HG03045 (cell line): ENCODE results near the gene FMN2.
"Not testable (repeated sequence)": the region's sequence is repeated elsewhere in the genome, so short reads cannot be mapped to it uniquely, and the experiment has no call there.

Source experiments
- ATAC-seq: cut with Tn5 transposase; IDR thresholded peaks from one replicate; pipeline ENCODE4 v1.9.1; 2021; ENCODE audit warnings: mild to moderate bottlenecking, moderate library complexity; ENCODE audit not compliant: unreplicated experiment

Gene FMN2

DNA sequence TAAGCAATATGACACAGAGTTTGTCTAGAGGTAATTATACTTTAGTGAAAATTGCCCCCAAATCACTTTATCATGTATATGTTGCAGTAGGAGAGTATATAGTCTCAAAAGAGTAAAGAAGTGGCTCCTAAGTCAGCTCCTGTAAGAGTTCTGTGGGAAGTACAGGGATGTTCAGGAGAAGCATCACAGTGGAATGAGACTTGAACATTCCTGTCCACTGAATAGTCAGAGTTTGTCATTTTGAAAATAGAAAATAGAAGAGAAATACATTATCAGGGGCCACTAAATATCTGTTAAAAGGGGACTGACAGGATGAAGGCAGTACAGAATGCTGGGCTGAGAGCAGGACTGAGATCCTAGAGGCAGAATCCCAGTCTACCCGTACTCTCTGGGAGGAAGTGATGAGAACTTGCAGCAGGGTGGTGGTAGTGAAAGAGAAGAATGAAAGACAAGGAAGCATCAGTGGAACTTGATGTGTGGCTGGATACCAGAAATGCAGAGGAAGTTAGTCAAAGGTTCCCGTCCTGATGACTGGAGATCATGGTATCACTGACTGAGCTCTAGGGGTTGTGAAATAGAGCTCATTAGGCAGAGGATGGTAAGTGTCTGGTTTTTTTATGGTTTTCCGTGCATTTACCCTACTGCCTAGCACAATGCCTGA lies 153.4 kb downstream of the FMN2 start:
- ATAC-seq: no peak

DNA sequence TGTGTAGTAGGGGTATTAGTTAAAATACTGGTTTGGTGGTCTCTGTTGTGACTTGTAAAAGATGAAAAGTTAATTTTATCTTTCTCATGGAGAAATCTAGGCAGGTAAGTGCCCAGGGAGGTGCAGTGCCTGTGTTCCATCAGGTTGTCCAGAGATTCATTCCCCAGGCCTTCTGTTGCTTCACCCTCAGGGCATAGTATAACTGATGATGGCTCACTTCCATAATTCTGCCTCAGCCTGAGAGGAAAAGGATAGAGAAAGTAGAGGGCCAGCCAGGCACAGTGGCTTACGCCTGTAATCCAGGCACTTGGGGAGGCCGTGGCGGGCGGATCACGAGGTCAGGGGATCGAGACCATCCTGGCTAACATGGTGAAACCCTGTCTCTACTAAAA lies 153.9 kb downstream of the FMN2 start:
- ATAC-seq: no peak

DNA sequence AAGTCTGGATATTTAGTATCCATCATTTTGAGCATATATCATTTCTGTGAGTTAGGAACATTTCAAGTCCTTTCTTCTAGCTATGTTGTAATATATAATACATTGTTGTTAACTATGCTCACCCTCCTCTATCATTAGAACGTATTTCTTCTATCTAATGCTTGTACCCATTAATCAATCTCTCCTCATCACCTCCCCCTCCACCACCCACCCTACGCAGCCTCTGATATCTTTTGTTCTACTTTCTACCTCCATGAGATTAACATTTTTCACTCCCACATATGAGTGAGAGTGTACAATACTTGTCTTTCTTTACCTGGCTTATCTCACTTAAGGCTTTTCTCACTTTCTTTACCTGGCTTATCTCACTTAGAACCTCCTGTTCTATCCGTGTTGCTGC lies 156.2 kb downstream of the FMN2 start:
- no peak for ATAC-seq

DNA sequence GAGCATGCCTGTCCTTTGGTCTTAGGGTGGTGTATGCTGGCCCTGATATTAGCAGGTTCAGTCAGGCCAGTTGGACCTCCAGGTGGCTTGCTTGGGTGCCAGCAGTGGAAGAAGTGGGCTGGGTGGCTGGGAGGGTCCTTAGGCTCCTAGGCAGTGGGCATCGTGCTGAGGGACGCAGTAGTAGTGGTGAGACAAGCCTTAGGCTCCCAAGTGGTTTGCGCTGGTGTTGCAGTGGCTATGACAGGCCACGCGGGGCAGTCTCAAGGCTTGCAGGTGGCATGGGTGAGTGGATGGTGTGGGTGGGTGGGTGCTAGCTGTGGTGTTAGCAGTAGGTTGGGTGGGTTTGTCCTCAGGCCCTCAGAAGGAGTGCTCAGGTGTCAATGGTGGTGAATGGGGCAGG lies 162.3 kb downstream of the FMN2 start:
- no peak for ATAC-seq

DNA sequence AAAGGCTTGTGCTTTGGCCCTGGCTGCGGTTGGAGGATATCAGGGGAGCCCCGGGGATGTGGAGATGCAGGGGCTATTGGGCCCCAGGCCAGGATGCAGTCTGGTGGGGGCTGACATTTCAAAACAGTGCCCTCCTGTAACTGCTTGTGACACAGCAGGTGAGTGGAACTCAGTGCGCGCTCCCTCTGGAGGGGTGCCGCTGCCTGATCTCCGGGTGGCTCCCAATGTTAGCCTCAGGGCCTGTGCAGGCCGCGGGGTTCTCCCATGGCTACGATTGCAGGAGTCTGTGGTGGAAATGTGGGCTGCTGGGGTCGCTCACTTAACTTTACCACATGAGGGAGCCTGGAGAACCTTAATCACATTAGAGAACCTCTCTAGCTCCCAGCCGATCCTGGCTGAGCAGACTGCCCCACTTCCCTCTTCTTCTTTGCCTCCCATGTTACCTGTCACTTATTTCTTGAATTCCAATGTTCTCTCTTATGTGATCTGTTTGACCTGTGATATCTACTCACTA lies 163.2 kb downstream of the FMN2 start:
- no peak for ATAC-seq

DNA sequence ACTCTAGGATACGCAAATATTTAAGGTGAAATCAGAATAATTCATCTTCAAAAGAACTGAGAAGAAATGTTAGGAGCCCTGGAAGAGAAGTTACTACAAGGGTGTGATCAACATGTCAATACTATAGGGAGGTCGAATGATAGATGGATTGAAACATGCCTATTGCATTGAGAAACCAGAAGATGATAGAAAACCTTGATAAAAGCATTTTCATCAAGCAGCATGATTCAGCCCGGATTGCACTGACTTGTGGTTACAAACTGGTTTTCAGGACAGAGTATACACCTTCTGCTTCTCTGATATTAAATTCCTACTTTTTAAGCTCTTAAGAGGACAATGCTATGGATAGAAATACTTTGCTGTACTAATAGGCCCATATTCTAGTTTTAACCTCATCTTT lies 164.2 kb downstream of the FMN2 start:
- ATAC-seq: no peak

DNA sequence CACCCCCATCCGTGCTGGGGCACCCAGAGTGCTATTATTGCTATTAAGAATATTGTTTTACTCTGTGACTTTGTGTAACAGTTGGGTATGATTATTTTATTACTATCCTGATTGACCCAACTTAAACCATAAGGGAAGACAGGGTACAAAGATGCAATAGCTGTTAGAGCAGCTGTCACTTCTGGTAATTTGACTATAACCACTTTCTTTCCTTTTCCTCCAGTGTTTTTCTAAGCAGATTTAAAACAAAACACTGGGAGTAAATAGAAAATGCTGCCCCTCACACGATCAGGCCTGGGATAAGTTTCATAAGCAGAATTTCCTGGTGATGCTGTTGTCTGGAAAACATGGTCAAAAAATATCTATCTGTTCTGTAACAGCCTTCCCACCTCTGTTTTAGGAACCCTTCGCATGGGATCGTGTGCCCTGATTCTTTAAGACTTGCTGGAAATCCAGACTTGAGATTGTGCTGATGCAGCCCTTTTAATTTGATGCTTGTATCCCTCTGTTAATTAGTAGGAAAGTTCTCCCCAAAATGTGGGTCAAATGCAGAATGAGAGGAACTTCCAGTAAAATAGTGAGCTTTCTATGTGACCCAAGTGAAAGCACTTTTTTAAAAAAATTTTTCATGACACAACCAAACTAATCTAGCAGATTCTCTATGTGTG lies 165.3 kb downstream of the FMN2 start:
- no peak for ATAC-seq

DNA sequence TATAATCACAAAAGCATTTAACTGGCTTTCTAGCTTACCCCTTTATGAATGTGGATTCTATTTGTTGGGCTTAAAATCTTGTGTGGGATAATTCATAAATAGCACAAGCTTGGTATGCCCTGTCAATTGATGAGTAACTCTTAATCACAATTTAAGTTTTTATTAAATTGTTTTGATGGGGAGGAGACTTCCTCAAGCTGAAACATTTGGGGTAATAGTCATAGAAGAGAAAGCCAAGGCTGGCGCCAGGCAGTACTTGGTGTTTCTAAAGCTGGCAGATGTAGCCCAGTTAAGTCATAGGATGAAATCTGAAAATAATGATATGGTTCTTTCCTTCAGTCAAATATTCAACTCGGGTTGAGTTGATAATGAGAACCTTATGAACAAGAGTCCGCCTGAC lies 167.2 kb downstream of the FMN2 start:
- no peak for ATAC-seq

DNA sequence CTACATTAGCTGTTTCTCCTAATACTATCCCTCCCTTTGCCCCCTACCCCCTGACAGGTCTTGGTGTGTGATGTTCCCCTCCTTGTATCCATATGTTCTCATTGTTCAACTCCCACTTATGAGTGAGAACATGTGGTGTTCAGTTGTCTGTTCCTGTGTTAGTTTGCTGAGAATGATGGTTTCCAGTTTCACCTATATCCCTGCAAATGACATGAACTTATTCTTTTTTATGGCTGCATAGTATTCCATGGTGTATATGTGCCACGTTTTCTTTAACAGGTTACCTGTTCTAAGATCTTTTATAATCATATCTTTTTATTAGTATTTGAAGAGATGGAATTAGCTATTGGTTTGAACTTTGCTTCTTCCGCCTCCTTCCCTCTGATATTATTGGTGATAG lies 172.8 kb downstream of the FMN2 start:
- not testable (repeated sequence) for ATAC-seq

DNA sequence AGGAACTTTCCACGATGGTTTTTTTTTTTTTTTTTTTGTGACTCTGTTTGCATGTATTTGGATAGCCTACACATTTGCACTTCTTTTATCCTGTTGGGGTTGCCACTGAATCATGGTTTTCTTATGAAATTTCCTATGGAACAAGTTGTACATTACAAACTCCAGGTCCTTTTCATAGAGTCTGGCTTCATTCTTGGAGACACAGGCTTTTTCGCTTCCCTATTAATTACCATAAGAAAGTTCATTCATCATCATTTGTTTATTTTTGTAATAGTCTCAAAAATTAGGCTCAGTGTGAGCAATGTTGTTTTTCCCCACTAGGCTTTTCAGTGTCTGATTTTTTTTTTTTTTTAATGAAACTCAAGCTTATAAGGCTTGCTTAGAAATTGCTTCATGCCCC lies 179.4 kb downstream of the FMN2 start:
- ATAC-seq: no peak

DNA sequence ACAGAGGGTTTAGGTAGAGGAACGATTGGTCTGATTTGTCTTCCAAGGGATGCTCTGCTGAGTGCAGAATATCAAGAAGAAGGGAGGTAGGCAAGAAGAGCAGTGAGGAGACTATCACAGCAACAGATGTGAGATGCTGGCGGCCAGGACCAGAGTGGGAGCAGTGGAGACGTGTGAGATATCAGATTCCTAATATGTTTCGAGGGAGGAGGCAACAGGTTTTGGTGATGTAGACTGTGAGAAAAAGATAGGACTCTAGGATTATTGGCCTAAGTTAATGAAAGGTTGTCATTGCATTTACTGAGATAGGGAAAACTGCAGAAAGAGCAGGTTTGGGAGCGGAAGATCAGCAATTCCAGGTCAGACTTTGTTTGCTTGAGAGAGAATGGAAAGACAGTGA lies 182.9 kb downstream of the FMN2 start:
- no peak for ATAC-seq

DNA sequence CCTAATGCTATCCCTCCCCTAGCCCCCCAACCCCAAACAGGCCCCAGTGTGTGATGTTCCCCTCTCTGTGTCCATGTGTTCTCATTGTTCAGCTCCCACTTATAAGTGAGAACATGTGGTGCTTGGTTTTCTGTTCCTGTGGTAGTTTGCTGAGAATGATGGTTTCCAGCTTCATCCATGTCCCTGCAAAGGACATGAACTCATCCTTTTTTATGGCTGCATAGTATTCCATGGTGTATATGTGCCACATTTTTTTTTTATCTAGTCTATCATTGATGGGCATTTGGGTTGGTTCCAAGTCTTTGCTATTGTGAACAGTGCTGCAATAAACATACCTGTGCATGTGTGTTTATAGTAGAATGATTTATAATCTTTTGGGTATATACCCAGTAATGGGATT lies 183.5 kb downstream of the FMN2 start:
- ATAC-seq: not testable (repeated sequence)

DNA sequence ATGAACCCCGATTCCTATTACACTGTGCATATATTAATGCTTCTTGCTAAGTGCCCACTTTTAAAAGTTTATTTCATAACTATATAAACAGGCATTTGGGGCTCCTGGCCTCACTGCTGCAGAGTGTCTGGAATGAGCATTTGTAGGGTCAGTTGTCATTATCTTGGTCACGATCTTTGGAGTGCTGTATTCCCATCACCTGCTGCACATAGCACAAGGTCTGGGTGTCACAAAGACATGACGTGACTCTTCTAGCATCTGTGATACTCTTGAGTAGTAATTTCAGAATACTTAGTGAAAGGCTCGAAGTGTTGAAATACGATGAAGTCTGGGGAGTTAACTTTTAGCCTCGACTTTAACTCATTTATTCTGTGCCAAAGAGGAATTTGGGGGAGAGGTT lies 186.4 kb downstream of the FMN2 start:
- ATAC-seq: no peak

DNA sequence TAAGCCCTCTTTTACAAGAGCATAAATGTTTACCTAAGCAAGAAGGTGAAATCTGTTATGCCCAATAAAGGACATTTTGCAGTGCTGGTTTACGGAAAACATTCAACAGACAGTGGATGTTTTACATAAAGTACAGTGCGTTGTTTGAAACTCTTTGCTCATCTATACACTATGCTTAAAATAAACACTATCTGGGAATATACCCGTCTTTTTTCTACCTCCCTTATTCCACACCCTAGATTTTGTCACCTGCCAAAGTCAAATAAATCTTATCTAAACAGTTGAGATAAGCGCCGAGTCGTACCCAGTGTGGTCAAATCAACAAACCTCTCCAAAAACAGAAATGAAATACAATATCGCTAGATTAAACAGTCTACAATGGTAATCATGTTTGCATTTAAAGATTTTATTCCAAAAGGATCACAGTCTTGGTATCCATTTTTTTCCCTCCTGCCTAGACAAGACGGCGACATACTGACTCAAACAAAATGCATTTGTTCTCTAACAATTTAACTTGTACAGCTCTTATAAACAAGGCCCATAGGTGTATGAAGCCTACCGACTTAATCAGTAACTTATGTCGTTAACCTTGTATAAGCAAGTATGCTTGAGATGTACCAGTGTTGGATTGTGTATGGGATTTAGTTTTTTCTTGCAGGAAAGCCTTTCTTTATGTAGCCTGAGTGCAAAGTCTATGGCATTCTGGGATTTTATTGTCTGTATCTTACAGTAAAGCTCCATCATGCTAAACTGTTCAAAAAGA lies 189.1 kb downstream of the FMN2 start:
- no peak for ATAC-seq

DNA sequence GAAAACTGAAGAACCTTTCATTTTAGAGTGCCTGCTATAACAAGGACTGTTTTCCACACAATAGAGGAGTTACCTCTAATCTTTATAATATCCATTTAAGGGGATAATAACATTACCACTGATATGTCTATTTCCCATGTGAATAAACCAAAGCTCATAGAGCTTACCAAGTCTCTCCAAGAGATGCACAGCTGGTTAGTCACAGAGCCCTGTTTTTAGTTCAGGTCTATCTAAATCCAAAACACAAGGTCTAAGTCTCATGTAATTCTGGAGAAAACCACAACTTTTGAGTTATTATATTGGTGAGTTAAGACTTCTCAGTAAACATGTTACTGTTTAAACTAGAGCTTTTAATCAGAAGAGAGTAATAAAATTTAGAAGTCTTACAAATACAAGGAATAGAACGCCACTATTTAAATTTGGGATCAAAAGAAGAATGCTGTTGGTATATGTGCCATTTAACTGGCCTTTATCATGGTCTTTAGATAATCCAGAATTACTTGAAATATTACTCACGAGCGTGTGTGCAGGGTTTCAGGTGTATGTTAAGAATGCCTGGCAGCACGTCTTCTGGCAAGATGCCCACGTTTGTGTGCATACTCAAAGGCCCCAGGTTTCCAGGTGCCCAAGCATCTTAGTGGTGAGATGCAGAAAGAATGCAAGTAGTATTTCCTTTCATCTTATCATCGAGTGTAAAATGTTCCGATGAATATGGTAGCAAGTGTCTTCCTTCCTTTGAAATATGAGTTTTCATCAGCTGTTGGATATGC lies 190.6 kb downstream of the FMN2 start:
- no peak for ATAC-seq

DNA sequence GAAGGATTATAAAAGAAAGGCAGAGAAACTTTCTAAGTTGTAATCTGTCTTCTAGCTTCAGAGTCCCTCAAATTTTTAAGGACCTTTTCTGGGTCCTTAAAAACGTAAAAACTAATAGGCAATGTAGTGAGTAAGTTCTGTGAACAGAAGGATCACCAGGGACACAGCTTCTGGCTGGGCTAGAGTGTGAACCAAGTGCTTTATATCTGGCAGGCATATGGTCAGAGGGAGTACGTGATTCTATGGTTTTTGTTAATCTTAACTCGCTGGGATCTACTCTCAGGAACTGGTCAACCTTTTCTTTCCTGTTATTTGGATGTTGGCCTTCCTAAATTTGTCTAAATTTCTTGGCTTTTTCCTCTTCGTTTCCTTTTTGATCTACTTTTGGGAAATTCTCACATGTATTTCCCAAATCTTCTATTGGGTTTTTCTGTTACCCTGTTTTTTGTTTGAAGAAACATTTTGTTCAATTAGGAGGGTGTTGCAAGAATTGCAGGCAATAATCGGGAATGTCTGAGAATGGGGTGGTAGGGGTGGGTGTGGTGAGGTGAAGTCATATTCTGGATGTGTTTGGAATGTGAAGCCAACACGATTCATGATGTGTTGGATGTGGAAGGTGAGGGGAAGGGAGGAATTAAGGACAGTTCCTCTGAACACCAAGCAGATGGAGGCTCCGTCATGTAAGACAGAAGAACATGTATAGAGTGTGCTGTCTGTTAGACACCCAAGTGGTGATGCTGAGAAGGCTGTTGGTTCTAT lies 193.2 kb downstream of the FMN2 start:
- no peak for ATAC-seq

DNA sequence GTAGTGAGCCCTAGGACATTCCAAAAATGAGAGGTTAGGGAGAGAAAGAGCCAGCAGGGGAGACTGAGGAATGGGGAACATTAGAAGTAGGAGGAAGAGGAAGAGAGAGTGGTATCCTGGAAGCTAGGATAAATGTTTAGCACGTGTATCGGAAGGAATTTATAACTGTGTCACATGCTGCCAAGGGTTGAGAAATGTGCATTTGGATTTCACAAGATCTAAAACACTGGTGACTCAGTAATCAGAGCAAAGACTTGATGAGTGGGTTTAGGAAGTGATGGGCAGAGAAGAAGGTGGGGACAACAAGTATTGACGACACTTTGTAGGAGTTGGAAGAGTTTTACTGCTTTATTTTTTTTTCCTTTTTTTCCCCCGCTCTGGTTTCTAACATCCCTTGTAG lies 193.9 kb downstream of the FMN2 start:
- no peak for ATAC-seq

DNA sequence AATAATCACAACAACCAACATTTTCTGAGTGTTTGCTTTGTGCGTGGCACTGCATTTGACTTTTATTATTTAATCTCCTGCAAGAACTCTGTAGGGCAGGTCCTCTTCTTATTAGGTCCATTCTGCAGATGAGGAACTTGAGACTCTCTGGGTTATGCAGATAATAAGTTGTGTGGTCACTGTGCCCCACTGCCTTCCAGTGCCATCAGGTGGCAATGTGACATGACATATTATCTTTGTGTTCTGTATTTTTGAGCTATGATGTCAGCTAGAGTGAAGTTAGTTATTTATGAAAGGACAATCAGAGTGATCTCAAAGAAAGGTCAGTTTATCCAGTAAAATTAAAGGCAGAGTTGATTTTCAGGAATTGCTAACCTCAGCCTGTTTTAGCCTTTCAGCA lies 196.0 kb downstream of the FMN2 start:
- no peak for ATAC-seq

DNA sequence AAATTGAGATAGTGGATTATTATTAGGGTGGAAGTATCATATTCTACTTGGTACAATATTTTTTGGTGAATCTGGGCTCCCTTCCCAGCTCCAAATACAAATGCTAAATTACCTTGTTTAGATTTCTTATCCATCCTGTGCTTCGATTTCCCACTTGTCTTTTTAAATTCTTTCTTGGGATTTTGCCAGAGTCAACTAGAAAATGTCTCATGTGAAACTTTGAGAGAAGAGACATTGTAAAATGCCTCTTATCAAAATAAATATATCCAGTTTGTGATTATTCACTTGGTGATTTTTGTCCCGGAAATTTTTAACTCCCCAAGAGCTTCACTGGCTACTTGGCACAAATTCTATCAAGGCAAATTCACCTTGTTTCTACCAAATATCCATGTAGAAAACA lies 202.0 kb downstream of the FMN2 start:
- ATAC-seq: no peak

DNA sequence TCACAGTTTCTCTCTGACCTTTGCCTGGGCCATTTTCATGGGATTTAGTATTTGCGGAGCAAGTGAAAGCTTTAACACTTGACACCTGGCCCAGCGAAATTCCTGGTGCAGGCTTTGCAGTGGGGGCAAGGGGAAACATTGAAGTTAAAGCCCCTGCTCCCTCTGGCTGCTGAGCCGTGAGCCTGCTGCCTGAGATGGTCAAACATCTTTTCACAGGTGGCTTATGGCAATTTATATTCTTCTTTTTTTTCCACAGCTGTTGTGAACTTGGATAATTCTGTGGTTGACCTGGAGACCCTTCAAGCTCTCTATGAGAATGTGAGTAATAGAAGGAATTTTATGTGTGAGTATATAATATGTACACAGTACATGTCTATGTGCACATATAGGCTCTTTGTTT lies 202.9 kb downstream of the FMN2 start:
- no peak for ATAC-seq

DNA sequence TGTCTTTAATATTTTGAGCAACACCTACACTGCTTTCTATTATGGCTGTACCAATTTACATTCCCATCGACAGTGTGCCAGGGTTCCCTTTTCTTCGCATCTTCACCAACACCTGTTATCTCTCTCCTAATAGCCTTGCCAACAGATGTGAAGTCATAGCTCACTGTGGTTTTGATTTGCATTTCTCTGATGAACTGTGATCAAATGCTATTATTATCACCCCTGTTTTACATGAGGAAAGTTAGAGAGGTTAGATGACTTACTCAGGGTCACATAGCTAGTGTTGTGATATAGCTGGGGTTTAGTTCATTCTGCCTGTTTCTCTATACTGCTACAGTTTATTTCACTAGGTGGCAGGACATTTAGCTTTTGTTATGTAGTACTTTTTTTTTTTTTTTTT lies 204.1 kb downstream of the FMN2 start:
- ATAC-seq: no peak
